GM12878 (cell line): ENCODE results near the gene ABCG4.

Experiments
- BCL11A ChIP-seq: IDR thresholded peaks from 2 replicates; pipeline ENCODE4 v1.6.1; 2011; ENCODE audit warnings: low read depth, low read length
- CTCF ChIP-seq, 3 experiments: IDR thresholded peaks in 2 of 3; conservative IDR thresholded peaks in 1 of 3; 2 replicates each; pipeline ENCODE4 v1.5.1; 2011; ENCODE audit warnings: low read depth in 3 of 3, low read length in 3 of 3, mild to moderate bottlenecking in 3 of 3, control low read depth in 2 of 3, moderate library complexity in 2 of 3, inconsistent platforms in 1 of 3, mixed read lengths in 1 of 3; ENCODE audit not compliant: control insufficient read depth in 2 of 3, insufficient read depth in 1 of 3; ENCODE audit errors: extremely low read depth in 1 of 3
- EGR1 ChIP-seq, 2 experiments: IDR thresholded peaks; 1 replicate in 1 of 2; 2 replicates in 1 of 2; pipeline ENCODE4 v1.6.1; 2011 to 2012; ENCODE audit warnings: low read depth in 2 of 2, low read length in 2 of 2, borderline replicate concordance in 1 of 2, mild to moderate bottlenecking in 1 of 2, moderate library complexity in 1 of 2
- FOXM1 ChIP-seq: IDR thresholded peaks from 2 replicates; pipeline ENCODE4 v1.6.1; 2012; ENCODE audit warnings: low read depth, mild to moderate bottlenecking, inconsistent platforms, low read length, moderate library complexity
- POLR2A ChIP-seq: IDR thresholded peaks from 2 replicates; pipeline ENCODE4 v1.6.1; 2011; ENCODE audit warnings: low read depth, mild to moderate bottlenecking, low read length
- POLR2AphosphoS5 ChIP-seq: IDR thresholded peaks from 2 replicates; pipeline ENCODE4 v1.6.1; 2011; ENCODE audit warnings: mild to moderate bottlenecking, low read length, inconsistent platforms
- RAD21 ChIP-seq: IDR thresholded peaks from 2 replicates; pipeline ENCODE4 v1.6.1; 2011; ENCODE audit warnings: mild to moderate bottlenecking, low read depth, low read length, moderate library complexity; ENCODE audit not compliant: insufficient read depth
- RFX5 ChIP-seq: IDR thresholded peaks from 2 replicates; pipeline ENCODE4 v1.6.1; 2011; ENCODE audit warnings: low read depth, low read length, improper control_type of control experiment
- SMC3 ChIP-seq: IDR thresholded peaks from 2 replicates; pipeline ENCODE4 v1.6.1; 2011; ENCODE audit warnings: low read length, improper control_type of control experiment, borderline replicate concordance
- USF1 ChIP-seq: IDR thresholded peaks from 2 replicates; pipeline ENCODE4 v1.6.1; 2011; ENCODE audit warnings: borderline replicate concordance, low read depth, mild to moderate bottlenecking, moderate library complexity, mixed read lengths, low read length; ENCODE audit not compliant: insufficient read depth; ENCODE audit errors: extremely low read length
- TF ChIP-seq, protein P1 (sequence below): IDR thresholded peaks from 2 replicates; pipeline ENCODE4 v1.6.1; 2011; ENCODE audit warnings: low read depth, low read length, improper control_type of control experiment, borderline replicate concordance
- TF ChIP-seq, protein P2 (sequence below): fragments of 450-650 bp; formaldehyde crosslinking; IDR thresholded peaks from 2 replicates; pipeline ENCODE4 v1.4.0; 2022; ENCODE audit warnings: mild to moderate bottlenecking, moderate library complexity
- TF ChIP-seq, protein P3 (sequence below): IDR thresholded peaks from 2 replicates; pipeline ENCODE4 v1.6.1; 2011; ENCODE audit warnings: low read depth, mild to moderate bottlenecking, low read length, moderate library complexity, borderline replicate concordance; ENCODE audit errors: extremely low read depth
- TF ChIP-seq, protein P4 (sequence below): IDR thresholded peaks from 2 replicates; pipeline ENCODE4 v1.6.1; 2011; ENCODE audit warnings: mild to moderate bottlenecking, low read depth, low read length, moderate library complexity; ENCODE audit not compliant: insufficient replicate concordance

DNA sequence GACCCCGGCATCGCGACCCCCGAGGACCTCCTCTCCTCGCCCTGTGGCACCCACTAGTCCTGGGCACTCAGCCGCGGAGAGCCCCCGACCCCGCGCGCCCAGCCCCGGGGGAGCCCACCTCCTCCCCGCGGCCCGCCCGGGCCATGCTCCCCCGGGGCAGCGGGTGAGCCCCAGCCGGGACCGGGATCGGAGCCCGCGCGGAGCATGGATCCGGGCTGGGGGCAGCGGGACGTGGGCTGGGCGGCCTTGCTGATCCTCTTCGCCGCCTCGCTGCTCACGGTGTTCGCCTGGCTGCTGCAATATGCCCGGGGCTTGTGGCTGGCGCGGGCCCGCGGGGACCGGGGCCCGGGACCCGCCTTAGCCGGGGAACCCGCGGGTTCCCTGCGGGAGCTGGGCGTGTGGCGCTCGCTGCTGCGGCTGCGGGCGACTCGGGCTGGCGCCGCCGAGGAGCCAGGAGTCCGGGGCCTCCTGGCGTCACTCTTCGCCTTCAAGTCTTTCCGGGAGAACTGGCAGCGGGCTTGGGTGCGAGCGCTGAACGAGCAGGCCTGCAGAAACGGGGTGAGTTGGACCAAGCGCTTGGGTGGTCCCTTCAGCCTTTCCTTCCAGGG, 41.2 kb upstream of the ABCG4 start:
- TF ChIP-seq EGR1 (IDR thresholded peaks at IDR 0.05; ENCODE audit: borderline replicate concordance in 1 of 2, low read depth in 2 of 2, low read length in 2 of 2) (0 out of 3 replicates have a peak, but pooled peaks of 1 of the 2 experiments have one; percentile 14), CTCF (IDR thresholded peaks at IDR 0.05 in 2 of 3, conservative IDR thresholded peaks at IDR 0.05 in 1 of 3; ENCODE audit: control insufficient read depth in 2 of 3, extremely low read depth in 1 of 3, insufficient read depth in 1 of 3, low read depth in 3 of 3, low read length in 3 of 3) (no peak), SMC3 (no peak), POLR2A (no peak), RFX5 (no peak), RAD21 (no peak), POLR2AphosphoS5 (no peak), USF1 (no peak), FOXM1 (no peak), BCL11A (no peak)
- TF ChIP-seq, protein P1, sequence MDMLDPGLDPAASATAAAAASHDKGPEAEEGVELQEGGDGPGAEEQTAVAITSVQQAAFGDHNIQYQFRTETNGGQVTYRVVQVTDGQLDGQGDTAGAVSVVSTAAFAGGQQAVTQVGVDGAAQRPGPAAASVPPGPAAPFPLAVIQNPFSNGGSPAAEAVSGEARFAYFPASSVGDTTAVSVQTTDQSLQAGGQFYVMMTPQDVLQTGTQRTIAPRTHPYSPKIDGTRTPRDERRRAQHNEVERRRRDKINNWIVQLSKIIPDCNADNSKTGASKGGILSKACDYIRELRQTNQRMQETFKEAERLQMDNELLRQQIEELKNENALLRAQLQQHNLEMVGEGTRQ = no peak
- TF ChIP-seq, protein P2, sequence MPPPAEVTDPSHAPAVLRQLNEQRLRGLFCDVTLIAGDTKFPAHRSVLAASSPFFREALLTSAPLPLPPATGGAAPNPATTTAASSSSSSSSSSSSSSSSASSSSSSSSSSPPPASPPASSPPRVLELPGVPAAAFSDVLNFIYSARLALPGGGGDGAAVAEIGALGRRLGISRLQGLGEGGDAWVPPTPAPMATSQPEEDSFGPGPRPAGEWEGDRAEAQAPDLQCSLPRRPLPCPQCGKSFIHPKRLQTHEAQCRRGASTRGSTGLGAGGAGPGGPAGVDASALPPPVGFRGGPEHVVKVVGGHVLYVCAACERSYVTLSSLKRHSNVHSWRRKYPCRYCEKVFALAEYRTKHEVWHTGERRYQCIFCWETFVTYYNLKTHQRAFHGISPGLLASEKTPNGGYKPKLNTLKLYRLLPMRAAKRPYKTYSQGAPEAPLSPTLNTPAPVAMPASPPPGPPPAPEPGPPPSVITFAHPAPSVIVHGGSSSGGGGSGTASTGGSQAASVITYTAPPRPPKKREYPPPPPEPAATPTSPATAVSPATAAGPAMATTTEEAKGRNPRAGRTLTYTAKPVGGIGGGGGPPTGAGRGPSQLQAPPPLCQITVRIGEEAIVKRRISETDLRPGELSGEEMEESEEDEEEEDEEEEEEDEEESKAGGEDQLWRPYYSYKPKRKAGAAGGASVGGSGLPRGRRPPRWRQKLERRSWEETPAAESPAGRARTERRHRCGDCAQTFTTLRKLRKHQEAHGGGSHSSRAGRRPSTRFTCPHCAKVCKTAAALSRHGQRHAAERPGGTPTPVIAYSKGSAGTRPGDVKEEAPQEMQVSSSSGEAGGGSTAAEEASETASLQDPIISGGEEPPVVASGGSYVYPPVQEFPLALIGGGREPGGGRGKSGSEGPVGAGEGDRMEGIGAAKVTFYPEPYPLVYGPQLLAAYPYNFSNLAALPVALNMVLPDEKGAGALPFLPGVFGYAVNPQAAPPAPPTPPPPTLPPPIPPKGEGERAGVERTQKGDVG = no peak
- TF ChIP-seq, protein P3, sequence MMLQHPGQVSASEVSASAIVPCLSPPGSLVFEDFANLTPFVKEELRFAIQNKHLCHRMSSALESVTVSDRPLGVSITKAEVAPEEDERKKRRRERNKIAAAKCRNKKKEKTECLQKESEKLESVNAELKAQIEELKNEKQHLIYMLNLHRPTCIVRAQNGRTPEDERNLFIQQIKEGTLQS = no peak
- TF ChIP-seq, protein P4, sequence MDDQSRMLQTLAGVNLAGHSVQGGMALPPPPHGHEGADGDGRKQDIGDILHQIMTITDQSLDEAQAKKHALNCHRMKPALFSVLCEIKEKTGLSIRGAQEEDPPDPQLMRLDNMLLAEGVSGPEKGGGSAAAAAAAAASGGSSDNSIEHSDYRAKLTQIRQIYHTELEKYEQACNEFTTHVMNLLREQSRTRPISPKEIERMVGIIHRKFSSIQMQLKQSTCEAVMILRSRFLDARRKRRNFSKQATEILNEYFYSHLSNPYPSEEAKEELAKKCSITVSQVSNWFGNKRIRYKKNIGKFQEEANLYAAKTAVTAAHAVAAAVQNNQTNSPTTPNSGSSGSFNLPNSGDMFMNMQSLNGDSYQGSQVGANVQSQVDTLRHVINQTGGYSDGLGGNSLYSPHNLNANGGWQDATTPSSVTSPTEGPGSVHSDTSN = no peak
